Heart right ventricle (tissue), 16 donors: ENCODE data around the gene ROR2. TPM values are rescaled to one million over a fixed set of nuclear protein-coding genes. Genes with fewer than 3 reads are reported as not detected.

Experiments used
- ATAC-seq, 8 donors: fragments of 200-7000 bp; cut with Tn5 transposase; one replicate each; pipeline ENCODE4 v1.9.1; 2020; ENCODE audit warnings: mild to moderate bottlenecking in 8 of 8, moderate library complexity in 8 of 8, moderate number of reproducible peaks in 1 of 8
- DNase-seq, 2 donors: peaks; one replicate each; pipeline ENCODE4 v3.0.0-alpha.2; 2020
- H3K27ac ChIP-seq, 10 donors: fragments of 200-600 bp; sonication (generic) in 2 of 10; one replicate each; pipeline versions ENCODE4 v1.5.0 to v1.8.0; 2020 to 2022; ENCODE audit warnings: mild to moderate bottlenecking in 3 of 10
- H3K27me3 ChIP-seq, 7 donors: fragments of 200-600 bp; one replicate each; pipeline ENCODE4 v1.8.0; 2021 to 2022; ENCODE audit warnings: mild to moderate bottlenecking in 2 of 7
- H3K36me3 ChIP-seq, 9 donors: fragments of 200-600 bp; sonication (generic) in 1 of 9; one replicate each; pipeline versions ENCODE4 v1.5.0 to v1.8.0; 2020 to 2022; ENCODE audit warnings: mild to moderate bottlenecking in 2 of 9
- H3K4me1 ChIP-seq, 9 donors: fragments of 200-600 bp; sonication (generic) in 1 of 9; one replicate each; pipeline versions ENCODE4 v1.5.0 to v1.8.0; 2020 to 2022; ENCODE audit warnings: mild to moderate bottlenecking in 4 of 9
- H3K4me3 ChIP-seq, 10 donors: fragments of 200-600 bp; sonication (generic) in 2 of 10; one replicate each; pipeline versions ENCODE4 v1.5.0 to v1.8.0; 2020 to 2022; ENCODE audit warnings: mild to moderate bottlenecking in 7 of 10, moderate library complexity in 2 of 10
- H3K9me3 ChIP-seq, 11 donors: fragments of 200-600 bp in 10 of 11; sonication (generic) in 2 of 11; one replicate each; pipeline versions ENCODE4 v1.5.0 to v1.8.0; 2013 to 2022; ENCODE audit warnings: mild to moderate bottlenecking in 2 of 11, control low read depth in 1 of 11, moderate library complexity in 1 of 11
- WGBS, 2 donors: extraction: QIAGEN DNeasy Blood & Tissue Kit; methylation state at CpG; one replicate each; pipeline ENCODE4 v1.1.7; 2013; ENCODE audit warnings: inconsistent platforms in 1 of 2; 5-methylcytosine and 5-hydroxymethylcytosine counted together
- intact Hi-C, 10 donors: fragments of 100-400 bp; cut with DNase I; formaldehyde crosslinking; loops; one replicate each; pipeline versions ENCODE4 v1.11.1 to v1.14.2; 2022
- polyA plus RNA-seq, 2 donors: library from polyadenylated mRNA; stranded (reverse); fragments of 200-250 nt; gene quantifications; one replicate each; pipeline ENCODE4 v1.2.3, GENCODE V29; 2013
- total RNA-seq, 10 donors: library from RNA; stranded (reverse); fragmentation: NEBNext Ultra II Directional in 3 of 10; extraction: Animal tissue kit (Norgen Biotek cat#: 25700) in 3 of 10; gene quantifications; one replicate each; pipeline versions ENCODE4 v1.2.1 to v1.2.4, GENCODE V29; 2021 to 2023
- TF ChIP-seq, protein P1 (sequence below), 9 donors: fragments of 200-600 bp; sonication (generic) in 2 of 9; IDR thresholded peaks; one replicate each; pipeline versions ENCODE4 v1.5.0 to v1.8.0; 2021 to 2022; ENCODE audit warnings: antibody characterized with exemption in 9 of 9, mild to moderate bottlenecking in 5 of 9, moderate library complexity in 1 of 9
- donor health status: Arrhythmogenic right ventricular cardiomyopathy.
- donor health status: ischemic (EF 13 %, LVEDD 7.1; RV severe dilation, severe dysfunction).
- donor health status: healthy with polysubstance abuse.
- donor health status: DM: no; HTN: yes; CAD: no.
- donor health status: DM: no; HTN: no; CAD: no.
- donor health status: ischemic (EF 25% LVEDD 6.9; RV normal size, moderate dysfunction).
- donor health status: ischemic (EF 25% LVEDD 5.7; RV mildly dilated, moderate dysfunction).
- donor health status: healthy.
- donor health status: DM: yes; HTN: yes; CAD: no.
- donor health status: Ischemic cardiomyopathy.
- donor health status: ischemic (EF 35%, LVEDD 5.7; RV mildly dilated, moderate dysfunction).
- donor health status: nonischemic (EF 11% LVEDD 7.7; RV severe dilation, severe dysfunction).
- donor health status: DM: yes; HTN: yes; CAD: no.
- donor health status: PGD.
- donor health status: ischemic (EF 29% LVEDD 5.4; RV normal size, mild dysfunction).
- donor health status: nonischemic (EF 23%, LVEDD 6.1; RV moderate dilation, normal function).

Gene ROR2
- total and polyA plus RNA-seq, 12 donors, result 0.11 to 1.4 (median 0.47) TPM

DNA sequence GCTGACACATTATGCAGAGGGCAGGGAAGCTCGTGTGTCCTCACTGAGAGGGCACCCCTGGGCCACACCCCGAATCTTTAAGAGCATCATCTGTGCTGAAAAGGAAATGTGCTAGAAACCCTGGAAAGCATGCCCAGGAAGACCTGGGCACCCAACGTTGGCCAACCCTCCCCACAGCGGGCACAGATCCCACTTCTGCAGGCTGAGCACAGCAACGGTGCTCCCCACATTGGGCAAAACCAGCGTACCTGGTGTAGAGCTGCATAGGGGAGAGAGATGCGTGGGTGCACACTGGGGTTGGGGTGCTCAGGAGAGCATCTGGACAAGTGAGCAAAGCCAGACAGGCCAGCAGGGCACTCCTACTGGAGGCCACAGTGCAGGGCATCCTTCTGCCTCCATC, 32.6 kb downstream of the ROR2 start:
- Histone ChIP-seq H3K9me3 (no peaks in the 10 kb centered on the region), H3K4me1 (no peaks in the 10 kb centered on the region), H3K36me3 (no peaks in the 10 kb centered on the region), H3K27me3 (peaks cover 0 to 24% (median 7%) of the 10 kb centered on the region in 7 donors), H3K4me3 (no peak overlapping the region), H3K27ac (no peak overlapping the region)
- intact Hi-C loops, result no loop called here
- ATAC-seq (no peak), DNase-seq (no peak)
- WGBS, 2 donors, result 89 to 90% methylated on average over 7 of the region's 7 CpGs
- TF ChIP-seq, protein P1, sequence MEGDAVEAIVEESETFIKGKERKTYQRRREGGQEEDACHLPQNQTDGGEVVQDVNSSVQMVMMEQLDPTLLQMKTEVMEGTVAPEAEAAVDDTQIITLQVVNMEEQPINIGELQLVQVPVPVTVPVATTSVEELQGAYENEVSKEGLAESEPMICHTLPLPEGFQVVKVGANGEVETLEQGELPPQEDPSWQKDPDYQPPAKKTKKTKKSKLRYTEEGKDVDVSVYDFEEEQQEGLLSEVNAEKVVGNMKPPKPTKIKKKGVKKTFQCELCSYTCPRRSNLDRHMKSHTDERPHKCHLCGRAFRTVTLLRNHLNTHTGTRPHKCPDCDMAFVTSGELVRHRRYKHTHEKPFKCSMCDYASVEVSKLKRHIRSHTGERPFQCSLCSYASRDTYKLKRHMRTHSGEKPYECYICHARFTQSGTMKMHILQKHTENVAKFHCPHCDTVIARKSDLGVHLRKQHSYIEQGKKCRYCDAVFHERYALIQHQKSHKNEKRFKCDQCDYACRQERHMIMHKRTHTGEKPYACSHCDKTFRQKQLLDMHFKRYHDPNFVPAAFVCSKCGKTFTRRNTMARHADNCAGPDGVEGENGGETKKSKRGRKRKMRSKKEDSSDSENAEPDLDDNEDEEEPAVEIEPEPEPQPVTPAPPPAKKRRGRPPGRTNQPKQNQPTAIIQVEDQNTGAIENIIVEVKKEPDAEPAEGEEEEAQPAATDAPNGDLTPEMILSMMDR (IDR thresholded peaks at IDR 0.05), result no peak

DNA sequence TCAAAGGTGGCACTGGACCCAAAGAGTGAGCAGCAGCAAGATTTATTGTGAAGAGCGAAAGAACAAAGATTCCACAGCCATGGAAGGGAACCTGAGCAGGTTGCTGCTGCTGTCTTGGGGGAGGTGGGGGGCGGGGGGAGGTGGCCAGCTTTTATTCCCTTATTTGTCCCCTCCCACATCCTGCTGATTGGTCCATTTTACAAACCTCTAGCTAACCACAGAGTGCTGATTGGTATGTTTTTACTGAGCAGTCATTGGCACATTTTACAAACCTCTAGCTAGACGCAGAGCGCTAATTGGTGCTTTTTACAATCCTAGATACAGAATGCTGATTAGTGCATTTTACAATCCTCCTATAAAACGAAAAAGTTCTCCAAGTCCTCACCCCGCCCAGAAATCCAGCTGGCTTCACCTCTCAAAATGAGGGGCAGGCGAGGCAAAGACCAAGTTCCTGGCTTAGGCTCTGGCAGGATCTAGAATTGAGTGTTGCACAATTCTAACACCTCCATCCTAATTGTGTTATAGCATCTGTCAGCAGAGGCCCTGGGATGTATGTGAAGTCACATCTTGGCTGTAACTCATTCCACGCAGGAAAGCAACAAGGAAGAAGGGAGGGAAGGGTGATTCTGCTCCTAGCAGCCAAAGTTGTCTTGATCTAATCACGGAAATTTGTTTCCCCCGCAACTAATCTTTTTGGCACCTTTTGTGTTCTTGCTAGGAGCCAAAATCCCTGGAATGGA, 34.3 kb downstream of the ROR2 start:
- no peak for DNase-seq
- Histone ChIP-seq H3K27me3 (peaks cover 0 to 21% (median 7%) of the 10 kb centered on the region in 7 donors), H3K36me3 (no peaks in the 10 kb centered on the region), H3K4me1 (no peaks in the 10 kb centered on the region), H3K27ac (no peak overlapping the region), H3K4me3 (no peak overlapping the region), H3K9me3 (no peaks in the 10 kb centered on the region)
- TF ChIP-seq, protein P1 (IDR thresholded peaks at IDR 0.05), result no peak
- intact Hi-C loops, result loop anchor here in 1 of 10 donors (1.0 kb wide), 1 partner anchor 41 kb away; no protein-coding TSS in a partner anchor
- no peak for ATAC-seq
- WGBS, 2 donors, result 68 to 70% methylated on average over 10 of the region's 10 CpGs

DNA sequence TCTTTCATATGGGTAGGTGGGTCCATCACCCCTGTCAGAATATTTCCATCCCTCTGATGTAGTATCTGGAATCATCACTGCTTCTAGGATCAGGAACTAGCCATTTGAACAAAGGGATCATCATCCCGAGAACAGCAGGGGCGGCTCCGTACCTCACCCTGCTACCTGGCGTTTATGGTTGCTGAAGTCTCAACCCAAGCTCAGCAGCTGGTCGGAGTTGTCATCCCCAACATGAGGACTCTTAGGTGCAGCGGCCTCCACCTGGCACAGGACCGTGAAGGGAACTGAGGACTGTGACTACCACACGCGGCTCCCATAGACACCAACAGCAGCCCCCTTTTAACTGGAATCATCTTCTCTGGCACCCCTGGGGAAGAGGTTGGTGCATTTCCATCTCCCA, 35.1 kb downstream of the ROR2 start:
- Histone ChIP-seq H3K4me3 (no peak overlapping the region), H3K4me1 (no peaks in the 10 kb centered on the region), H3K36me3 (no peaks in the 10 kb centered on the region), H3K27ac (no peak overlapping the region), H3K27me3 (peaks cover 0 to 21% (median 7%) of the 10 kb centered on the region in 7 donors), H3K9me3 (no peaks in the 10 kb centered on the region)
- no peak for ATAC-seq
- TF ChIP-seq, protein P1 (IDR thresholded peaks at IDR 0.05), result no peak
- 94% methylated on average over 9 of the region's 9 CpGs for WGBS, 2 donors
- intact Hi-C loops, result no loop called here
- no peak for DNase-seq

DNA sequence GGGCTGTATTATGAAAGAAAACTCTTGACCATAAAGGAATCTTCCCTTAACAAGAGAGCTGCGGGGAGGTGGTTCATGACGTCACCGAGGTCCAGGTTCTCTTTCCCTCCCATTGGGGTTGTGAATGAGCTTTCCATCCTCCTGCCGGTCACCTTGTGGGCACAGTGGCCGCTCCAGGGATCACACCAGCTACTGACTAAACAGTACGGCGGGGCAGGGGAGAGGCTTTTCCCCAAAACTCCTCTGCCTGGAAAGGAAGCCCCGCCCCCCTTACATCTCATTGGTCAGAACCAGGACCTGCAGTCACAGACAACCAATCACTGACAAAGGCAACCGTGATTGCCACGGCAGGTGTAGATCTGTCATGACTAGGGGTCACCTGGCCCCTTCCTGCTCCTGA, 35.6 kb downstream of the ROR2 start:
- Histone ChIP-seq H3K27ac (no peak overlapping the region), H3K36me3 (no peaks in the 10 kb centered on the region), H3K27me3 (peaks cover 0 to 16% (median 4%) of the 10 kb centered on the region in 7 donors), H3K4me3 (no peak overlapping the region), H3K4me1 (no peaks in the 10 kb centered on the region), H3K9me3 (no peaks in the 10 kb centered on the region)
- 91 to 92% methylated on average over 10 of the region's 10 CpGs for WGBS, 2 donors
- TF ChIP-seq, protein P1 (IDR thresholded peaks at IDR 0.05), result no peak
- DNase-seq (no peak), ATAC-seq (no peak)
- intact Hi-C loops, result no loop called here
